Effector CD4-positive, alpha-beta T cell (primary cell): Measurements from ENCODE around the gene ZIC5.
"Not testable (repeated sequence)": the region's sequence is repeated elsewhere in the genome, so short reads cannot be mapped to it uniquely, and the experiment has no call there.

Source experiments
- DNase-seq: peaks from one replicate; pipeline ENCODE4 v3.0.0-alpha.2; 2020

The ZIC5 gene

DNA sequence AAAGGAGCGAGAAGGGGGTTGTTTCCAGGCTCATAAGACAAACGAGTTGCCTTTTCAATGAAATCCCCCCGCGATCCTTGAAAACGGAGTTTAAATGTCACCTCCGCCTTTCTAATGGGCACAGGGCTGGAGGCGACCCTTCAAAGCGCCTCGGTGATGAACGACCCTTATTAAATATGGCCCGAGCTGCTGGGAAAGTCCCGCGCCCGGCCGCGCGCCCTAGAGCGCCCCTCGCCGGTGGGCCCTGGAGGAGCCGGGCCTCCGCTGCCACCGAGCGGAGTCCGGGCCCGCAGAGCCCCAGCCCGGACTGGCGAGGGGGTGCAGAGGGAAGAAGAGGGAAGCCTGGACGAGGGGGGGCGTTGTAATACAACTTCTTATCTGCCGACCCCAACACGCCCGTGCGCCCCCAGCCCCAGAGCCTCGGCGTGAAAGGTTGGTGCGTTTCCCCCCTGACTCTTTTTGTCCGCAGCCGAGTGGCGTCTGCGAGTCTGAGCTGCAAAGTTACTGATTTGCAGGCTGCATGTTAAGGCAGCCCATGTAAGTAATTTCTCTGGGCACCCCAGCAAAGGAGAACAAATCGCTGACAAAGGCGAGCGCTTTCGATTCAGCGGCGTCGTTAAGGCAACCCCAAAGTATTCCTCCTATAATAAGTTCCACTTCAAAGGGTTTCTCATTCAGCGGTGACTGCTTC lies 11.9 kb downstream of the ZIC5 start:
- DNase-seq, result no peak

DNA sequence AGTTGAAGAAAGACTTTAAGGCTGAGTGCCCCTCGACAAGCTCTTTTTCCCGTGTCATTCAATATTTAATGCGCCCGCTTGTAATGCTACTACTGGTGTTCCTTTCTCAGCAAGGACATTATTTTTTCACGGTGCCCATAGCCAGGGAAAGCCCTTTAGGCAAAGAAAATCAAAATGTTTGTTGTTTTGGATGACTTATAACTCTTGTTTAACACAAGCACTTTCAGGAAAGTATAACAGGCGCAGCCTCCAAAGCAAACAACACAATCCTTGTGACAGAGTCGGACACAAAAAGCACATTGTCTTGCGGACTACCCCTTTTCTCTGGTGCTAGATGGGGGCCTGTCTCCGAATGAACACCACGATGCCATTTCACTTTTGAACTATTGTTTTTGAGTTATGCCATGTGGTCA lies 12.4 kb downstream of the ZIC5 start:
- no peak for DNase-seq

DNA sequence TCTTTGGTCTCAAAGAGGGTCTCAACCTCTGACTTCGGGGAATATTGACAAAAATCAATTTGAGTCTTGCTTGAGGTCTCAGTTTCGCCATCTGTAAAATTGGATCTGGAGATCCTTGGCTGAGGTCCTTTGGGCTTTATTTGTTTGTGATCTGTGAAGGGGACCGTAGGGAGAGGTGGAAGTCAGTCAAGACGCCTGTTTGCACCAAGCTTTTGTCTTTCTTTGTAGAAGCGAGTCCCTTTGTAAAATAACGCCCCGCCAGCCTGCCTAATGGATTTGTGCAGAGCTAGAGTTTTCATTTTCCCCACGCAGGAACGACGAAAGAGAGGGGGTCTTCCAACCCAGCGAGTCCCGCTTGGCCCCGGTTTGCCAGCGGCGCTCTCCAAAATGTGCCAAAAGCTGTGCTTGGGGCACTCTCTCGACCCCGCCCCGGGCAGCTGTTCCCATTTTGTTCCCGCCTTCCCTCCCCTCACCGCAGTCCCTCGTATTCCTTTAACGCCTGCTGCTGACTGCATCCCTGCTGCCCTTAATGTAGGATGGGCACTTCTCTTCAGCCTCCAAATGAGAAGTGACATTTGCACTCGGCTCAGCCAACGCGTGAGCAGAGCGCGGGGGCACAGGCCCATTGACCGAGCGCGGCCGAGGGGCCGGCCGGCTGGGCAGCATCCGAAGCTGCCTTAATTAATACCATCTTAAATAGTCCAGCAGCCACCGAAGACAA lies 13.0 kb downstream of the ZIC5 start:
- no peak for DNase-seq

DNA sequence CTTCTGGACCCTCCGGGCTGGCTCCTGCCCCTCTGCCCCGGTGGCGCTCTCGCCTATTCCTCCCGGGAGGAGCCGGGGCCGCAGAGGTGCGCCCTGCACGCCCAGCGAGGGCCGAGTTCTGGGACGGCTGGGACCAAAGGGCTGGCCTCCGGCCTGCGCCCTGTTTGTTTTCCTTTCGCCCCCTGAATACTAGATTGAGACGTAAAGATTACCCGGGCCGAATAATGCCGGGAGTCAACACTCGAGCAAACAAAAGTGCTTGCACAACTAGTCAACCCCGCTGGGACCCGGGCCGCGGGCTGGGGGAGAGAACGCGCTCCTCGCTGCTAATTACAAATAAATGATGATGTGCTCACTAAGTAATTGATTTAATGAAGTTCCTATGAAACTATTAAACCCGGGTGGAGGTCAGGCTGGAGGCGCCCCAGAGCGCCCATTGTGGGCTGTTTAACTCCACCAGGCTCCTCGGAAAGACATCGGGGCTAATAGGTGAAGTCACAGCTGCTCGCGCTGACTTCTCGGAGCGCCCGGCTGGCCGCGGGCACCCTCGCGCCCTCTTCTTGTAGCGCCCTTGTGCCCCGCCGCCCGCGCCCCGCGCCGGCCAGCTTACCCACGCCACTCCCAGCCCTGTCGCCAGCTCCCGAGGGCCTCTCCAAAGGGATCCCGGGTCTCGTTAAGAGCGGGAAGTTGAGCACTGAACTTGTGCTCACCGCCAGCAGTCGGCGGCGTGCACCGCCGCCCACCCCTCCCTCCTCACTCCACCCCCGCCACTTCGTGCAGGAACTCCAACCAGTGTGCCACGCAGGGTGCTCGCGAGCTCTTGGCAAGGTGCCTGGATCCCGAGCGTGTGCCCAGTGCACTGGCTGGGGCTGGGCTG lies 14.9 kb downstream of the ZIC5 start:
- no peak for DNase-seq

DNA sequence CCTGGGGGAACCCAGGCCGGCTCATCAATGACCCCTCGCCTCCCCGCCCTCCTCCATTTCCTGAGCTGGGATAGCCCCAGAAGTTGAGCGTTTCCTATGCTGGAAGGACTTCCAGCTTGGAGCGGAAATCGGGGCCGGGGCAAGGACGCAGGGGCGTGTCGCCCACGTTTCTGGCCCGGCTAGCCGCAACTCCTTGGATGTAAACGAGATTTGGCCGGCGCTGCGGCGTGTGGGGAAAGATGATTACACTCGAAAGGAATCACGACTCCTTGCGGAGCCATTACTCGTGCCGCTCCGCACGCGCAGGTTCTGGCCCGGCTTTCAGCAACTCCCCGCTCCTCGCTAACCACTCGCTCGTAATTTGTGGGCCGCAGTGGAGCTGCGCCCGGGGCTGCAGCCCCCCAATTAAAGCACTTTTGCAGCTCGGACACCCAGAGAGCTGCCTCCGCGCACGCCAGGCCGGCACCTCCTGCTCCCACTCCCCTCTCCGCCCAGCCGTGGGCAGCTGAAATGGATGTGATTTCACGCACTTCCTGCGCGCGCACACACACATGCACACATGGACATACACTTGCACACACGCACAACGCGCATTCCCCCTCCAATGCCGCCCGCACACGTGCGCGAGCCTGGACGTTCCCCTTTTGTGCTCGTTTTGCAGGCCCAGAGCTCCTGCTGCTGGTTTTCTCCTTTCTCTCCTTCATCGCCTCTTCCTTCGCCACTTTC lies 15.7 kb downstream of the ZIC5 start:
- no peak for DNase-seq

GRCh38 chr13:99955107-99955746 lies 16.3 kb downstream of the ZIC5 start:
- DNase-seq, result no peak

- no peak for DNase-seq
Observed at GRCh38 chr13:99953138-99953755, 18.3 kb downstream of the ZIC5 start.

DNA sequence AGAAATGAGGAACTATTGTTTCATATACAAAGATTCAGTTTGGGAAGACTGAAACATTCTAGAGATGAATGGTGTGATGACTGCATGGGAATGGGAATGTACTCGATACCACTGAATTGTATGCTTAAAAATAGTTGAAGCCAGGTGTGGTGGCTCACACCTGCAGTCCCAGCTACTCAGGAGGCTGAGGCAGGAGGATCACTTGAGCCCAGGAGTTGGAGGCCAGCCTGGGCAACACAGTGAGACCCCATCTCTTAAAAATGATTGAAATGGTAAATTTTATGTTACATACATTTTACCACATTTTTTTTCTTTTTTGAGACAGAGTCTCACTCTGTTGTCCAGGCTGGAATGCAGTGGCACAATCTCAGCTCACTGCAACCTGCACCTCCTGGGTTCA lies 19.9 kb downstream of the ZIC5 start:
- not testable (repeated sequence) for DNase-seq

GRCh38 chr13:99949679-99950413 lies 21.7 kb downstream of the ZIC5 start:
- no peak for DNase-seq

DNA sequence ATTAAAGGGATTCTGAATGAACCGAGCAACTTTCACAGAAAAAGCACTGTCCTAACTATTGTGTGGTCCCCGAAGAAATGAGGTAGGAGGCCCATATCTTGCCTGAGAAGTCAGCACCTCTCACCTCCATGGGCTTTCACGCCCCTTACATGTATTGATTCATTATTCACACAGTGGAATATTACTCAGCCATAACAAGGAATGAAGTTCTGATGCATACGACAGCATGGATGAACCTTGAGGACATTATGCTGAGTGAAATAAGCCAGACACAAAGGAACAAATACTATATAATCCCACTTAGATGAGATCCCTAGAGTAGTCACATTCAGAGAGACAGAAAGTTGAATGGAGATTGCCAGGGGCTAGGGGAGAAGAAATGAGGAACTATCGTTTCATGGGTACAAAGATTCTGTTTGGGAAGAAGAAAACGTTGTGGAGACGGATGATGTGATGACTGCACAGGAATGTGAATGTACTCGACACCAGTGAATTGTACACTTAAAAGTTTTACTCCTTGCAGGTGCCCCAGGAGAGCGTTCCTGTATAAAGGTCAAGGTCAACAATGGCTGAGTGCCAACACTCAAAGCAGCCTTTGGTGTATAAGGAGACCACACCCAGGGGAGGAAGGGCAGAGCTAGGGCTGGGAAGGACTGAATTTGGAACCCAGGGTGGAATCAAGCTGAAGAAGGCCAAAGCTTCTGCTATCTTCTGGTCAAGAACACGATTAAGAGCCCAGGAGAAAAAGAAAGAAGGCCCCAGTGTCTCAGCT lies 22.5 kb downstream of the ZIC5 start:
- no peak for DNase-seq

GRCh38 chr13:99948411-99948810 lies 23.2 kb downstream of the ZIC5 start:
- DNase-seq, result no peak

DNA sequence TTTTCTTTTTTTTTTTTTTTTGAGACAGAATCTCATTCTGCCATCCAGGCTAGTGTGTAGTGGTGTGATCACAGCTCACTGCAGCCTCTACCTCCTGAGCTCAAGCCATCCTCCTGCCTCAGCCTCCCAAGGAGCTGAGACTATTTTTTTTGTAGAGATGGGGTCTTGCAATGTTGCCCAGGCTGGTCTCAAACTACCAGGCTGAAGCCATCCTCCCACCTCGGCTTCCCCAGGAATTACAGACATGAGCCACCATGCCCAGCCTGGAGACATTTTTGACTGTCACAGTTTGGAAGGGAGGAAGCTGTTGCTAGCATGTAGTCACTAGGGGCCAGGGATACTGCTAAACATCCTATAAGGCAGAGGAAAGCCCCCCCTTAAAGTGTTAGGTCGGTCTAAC lies 23.9 kb downstream of the ZIC5 start:
- no peak for DNase-seq

- not testable (repeated sequence) for DNase-seq
Observed at GRCh38 chr13:99945515-99945914, 26.1 kb downstream of the ZIC5 start.

DNA sequence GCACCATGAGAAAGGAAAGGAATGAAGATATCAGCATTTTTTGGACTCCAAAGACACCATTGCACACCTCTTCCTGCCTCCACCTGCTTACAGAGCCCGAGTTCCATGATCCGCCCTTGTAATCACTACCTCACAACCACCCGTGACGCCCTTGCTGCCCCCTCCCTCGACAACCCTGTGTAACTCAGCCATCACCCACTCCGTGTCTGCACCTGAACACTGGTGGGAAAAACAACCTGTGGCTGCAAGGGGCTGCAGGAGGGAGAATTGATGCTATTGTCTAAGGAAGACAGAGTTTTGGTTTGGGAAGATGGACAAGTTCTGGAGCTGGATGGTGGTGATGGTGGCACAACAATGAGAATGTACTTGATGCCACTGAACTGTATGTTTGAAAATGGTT lies 27.0 kb downstream of the ZIC5 start:
- DNase-seq, result no peak

DNA sequence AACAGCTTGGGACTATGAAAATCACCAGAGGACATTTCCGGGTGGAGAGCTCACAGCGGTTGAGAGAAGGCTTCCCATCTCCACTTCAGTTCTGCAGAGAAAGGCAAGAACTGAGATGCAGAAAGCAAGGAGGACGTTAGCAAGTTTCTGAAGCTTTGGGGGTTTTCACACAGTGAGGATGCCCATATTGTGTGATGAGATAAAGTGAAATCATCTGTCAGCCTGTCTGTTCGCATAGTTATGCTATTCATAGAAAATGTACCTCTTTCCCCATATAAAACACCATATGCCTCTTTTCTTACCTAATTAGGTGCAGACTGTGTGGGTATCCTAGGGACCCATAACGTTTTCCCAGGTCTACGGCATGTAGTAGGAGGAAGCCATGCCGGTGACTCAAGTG lies 27.5 kb downstream of the ZIC5 start:
- no peak for DNase-seq

- no peak for DNase-seq
Observed at GRCh38 chr13:99941911-99942310, 29.7 kb downstream of the ZIC5 start.

DNA sequence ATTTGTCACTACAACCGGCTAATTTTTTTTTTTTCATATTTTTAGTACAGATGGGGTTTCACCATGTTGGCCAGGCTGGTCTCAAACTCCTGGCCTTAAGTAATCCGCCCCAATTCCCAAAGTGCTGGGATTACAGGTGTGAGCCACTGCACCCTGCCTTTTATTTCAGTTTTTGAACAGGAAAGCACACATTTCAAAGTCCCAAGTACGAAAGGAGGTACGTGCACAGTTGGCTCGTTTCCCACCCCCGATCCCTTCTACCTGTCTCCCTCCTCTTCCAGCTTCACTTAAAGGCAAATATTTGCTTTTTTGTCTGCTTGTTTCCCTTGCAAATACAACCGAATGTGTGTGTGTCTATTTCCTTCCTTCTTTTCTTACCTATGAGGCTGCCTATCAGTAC lies 30.5 kb downstream of the ZIC5 start:
- no peak for DNase-seq

- DNase-seq, result no peak
Observed at GRCh38 chr13:99938635-99939034, 32.9 kb downstream of the ZIC5 start.

- DNase-seq, result no peak
Observed at GRCh38 chr13:99935772-99936171, 35.8 kb downstream of the ZIC5 start.

DNA sequence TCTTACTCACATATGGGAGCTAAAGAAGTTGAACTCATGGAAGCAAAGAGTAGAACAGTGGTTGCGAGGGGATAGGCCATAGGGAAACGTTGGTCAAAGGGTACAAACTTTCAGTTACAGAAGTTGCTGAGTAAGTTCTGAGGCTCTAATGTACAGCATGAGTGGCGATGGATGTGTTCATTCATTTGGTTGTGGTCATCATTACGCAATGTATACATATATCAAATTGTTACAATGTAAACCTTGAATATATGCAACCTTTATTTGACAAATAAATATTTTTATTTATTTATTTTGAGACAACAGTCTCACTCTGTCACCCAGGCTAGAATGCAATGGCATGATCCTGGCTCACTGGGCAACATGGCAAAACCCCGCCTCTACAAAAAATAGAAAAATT lies 38.7 kb downstream of the ZIC5 start:
- no peak for DNase-seq
